Stimulated activated CD4-positive, alpha-beta T cell treated with anti-CD3 and anti-CD28 coated beads, Interleukin-2, amount 100 ng/mL, for 4 hours (primary cell): Measurements from ENCODE around the gene FAAP24.
"Not testable (repeated sequence)": the region's sequence is repeated elsewhere in the genome, so short reads cannot be mapped to it uniquely, and the experiment has no call there.

Experiments used
- DNase-seq: peaks from one replicate; pipeline ENCODE4 v3.0.0-alpha.2; 2020; ENCODE audit warnings: low read depth

The FAAP24 gene, protein sequence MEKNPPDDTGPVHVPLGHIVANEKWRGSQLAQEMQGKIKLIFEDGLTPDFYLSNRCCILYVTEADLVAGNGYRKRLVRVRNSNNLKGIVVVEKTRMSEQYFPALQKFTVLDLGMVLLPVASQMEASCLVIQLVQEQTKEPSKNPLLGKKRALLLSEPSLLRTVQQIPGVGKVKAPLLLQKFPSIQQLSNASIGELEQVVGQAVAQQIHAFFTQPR

DNA sequence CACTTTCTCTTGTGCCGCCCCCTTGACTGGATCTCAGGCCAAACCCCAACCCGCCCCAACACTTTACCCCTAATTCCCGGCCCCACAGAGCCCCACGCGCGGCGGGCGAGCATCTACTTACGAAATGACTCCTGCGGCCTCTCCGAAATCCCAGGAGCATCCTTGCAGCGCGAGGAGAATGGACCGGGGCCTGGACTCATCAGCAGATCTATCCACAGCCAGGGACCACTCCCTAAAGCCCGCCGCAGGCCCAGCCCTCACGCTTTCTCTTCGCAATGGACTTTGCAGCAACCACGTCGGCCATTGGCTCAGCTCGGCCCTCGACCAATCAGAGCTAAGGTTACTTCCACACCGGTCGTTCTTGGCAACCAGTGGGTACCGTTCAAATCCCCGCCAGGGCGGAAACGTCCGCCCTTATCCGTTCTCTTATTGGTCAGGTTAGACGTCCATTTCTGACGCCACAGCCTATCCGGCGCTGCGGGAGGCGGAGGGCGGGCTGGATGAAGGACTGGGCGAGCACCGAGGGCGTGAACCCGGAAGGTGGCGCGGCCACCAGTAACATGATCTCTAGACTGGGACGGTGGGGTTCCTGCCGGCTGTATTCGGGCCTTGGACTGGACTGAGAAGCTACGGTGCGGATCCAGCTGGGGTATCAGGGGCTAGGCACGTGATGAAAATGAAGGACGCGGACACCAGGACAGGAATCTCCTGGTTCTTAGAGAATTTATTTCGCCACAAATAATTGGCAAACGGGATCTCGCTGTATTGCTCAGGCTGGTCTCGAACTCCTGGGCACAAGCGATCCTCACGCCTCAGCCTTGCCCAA, at the start of gene FAAP24, which contains the start of gene CEP89:
FAAP24 (plus strand) TSS at position 528 of the 826 bp plus-strand sequence. CDS start 955 bp downstream, outside the sequence.
CEP89 (minus strand) TSS at position 244 of the 826 bp plus-strand sequence; CDS start at position 160, 84 bp downstream.
- DNase-seq: peak; percentile 97

DNA sequence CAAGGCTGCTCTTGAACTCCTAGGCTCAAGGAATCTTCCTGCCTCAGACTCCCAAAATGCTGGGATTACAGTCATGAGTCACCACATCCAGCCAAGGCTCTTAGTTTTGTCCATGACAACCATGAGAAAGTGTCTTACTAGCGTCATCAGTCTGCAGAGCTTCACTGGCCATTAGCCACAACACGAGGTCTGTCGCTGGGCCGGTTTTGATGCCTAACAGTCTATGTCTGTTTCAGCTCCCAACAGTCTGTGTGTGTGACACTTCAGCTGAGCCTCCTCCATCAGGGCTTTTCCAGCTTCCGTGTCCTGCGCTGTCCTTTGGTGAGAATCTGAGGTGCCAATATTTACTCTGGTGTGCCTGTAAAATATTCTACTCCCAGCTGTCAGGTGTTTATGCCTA, 47.8 kb upstream of the FAAP24 start:
- DNase-seq: no peak

DNA sequence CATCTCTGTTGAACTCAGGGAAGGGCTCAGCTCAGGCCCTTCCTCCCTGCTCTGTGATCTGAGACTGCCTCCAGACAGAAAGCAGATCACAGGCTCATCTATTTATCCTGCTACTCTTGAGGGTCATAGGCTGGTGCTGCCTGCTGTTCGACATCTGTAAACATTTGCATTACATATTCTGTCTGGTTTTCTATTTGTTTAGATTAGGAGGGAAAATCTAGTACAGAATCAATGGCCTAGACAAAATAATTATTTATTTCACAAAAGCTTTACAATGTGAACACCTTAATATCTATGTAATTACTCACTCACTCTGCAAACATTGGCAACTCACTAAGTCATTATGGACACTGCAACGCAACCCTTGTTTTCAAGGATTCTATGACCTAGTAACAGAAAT, 43.2 kb upstream of the FAAP24 start:
- no peak for DNase-seq

DNA sequence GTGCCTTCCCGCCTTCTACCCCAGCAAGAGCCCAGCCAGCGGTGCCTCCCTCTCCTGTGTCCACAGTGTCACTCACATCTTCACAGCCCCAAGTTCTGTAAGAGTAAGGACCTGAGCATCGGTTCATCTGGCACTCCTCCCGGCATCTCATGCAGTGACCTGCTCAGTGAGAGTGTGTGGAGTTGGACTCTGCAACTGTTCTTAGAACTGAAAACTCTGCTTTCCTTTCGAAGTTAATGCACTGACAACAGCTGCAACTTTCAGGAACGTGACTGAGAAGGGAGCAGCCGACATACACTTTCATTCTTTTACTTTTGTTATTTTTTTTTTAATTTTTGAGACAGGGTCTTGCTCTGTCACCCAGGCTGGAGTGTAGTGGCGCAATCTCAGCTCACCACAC, 41.5 kb upstream of the FAAP24 start:
- no peak for DNase-seq

DNA sequence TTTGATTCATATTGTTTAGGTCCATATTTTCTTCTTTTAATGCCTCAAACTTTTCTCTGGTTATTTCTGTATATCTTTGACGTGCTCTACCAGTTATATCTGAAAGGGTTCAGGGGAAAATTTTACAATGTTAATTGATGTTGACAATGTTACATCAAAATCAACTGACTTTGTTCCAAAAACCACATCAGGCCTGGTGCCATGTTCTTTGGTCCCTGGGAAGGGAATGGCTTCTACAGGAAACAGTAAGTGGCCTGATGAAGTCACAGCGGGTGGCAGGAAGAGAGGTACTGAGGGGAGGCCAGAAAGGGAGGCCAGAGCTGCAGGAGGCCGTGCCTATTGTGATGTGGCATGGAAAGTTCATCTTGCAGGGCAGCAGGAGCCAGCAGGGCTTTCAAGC, 38.5 kb upstream of the FAAP24 start:
- DNase-seq: no peak

DNA sequence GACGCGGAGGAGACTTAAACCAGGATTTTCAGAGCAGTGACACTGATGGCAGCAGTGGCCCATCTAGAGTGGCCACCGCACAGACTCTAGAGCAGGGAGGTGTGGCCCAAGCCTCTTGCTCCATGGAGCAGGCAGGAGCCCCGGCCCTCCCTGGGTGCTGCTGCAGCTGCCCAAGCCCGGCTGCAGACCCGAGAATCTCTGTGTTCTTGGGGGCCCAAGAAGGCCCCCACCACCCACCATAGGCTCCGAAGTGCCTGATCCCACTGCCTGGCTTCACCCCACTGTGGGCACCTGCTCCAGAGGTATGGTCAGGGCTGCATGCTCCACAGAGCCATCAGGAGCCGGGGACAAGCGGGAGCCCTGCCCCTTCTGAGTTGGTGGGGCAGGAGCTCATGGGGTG, 36.4 kb upstream of the FAAP24 start:
- no peak for DNase-seq

DNA sequence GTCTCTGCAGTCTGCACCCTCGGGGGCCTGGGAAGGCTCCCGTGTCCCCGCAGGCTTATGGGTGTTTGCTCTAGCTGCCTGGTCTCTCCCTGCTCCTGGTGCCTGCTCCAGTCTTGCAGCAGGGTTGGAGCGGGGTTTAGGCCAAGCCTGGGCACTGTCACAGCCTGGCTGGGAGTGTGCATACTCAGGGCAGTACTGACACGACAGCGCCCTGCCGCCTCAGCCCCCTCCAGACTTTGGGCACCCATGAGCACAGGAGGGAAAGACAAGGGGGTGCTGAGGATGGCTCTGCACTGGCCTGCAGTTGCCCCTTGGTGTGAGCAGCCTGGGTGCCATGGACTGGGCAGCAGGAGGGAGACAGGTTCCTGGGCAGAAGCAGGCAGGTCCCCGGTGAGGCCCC, 36.0 kb upstream of the FAAP24 start:
- no peak for DNase-seq

DNA sequence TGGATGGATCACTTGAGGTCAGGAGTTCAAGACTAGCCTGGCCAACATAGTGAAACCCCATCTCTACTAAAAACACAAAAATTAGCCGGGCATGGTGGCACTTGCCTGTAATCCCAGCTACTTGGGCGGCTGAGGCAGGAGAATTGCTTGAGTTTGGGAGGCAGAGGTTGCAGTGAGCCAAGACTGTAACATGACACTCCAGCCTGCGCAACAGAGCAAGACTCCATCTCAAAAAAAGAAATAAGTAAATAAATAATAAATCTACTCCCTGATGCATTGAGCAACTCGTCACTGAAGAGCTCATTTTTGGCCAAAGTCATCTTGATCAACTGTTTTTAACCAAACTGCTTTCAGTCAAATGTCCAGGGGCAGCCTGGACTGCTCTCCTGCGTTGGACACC, 30.8 kb upstream of the FAAP24 start:
- not testable (repeated sequence) for DNase-seq

DNA sequence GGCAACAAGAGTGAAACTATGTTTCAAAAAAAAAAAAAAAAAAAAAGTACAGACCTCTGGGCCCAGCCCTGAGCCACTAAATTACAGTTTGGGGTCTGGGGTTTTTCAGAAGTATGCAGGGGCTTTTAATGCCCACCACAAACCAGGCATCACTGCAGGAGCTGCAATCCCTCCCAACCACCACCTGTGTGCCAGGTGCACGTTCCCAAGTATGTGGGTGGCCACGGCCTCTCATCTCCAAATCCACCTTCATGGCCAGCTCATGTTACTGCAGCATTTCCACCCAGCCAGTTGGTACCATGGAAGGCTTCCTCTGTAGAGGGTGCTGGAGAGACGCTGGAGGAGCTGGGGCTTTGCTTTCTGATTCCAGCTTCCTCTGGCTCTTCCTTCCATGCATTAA, 26.8 kb upstream of the FAAP24 start:
- no peak for DNase-seq

DNA sequence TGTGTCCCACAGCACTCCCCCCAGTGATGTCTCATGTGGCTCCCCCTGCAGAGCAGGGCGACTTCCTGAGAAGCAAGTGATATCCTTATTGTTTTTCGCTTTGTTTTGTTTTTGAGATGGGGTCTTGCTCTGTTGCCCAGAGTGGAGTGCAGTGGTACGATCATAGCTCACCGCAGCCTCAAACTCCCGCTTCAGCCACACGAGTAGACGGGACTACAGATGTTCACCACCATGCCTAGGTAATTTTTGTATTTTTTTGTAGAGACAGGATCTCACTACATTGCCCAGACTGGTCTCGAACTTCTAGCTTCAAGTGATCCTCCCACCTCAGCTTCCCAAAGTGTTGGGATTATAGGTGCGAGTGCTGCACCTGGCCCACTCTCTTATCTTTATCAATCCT, 5.3 kb upstream of the FAAP24 start:
- DNase-seq: no peak

DNA sequence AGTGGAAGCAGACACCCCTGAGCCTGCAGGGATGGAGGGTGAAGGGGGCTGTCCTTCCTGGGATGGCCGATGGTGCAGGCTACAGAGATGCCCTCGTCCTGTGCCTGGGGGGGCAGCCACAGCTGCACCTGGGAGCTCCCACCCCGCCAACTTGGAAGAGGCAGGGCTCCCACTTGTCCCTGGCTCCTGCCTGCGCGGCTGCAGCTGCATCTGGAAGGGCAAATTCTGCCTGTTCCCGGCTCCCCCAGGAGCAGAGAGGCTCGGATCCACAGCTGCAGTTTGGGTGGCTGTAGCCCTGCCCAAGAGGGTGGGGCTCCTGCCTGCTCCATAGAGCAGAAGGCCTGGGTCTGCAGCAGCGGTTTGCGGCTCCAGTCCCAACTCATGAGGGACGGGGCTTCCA, 2.5 kb upstream of the FAAP24 start:
- DNase-seq: no peak

DNA sequence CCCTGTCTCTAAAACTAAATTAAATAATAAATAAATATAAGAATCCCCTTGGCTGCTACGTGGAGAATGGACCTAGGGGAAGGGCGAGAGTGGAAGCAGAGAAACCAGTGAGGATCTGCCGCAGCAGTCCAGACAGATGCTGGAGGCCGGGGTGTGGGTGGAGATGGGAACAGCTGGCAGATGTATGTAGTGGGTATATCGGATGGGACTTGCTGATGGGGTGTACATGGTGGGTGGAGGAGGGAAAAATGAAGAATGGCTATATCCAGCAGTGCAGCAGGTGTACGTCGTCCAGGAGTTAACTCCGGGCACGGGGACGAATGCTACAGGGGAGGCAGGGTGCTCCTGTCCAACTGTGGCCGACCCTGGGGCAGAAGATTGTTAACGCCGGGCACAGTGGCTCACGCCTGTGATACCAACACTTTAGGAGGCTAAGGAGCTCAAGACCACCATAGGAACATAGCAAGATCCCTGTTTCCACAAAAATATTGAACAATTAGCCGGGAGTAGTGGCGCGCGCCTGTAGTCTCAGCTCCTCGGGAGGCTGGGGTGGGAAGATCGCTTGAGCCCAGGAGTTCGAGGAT, 938 bp upstream of the FAAP24 start:
- no peak for DNase-seq

DNA sequence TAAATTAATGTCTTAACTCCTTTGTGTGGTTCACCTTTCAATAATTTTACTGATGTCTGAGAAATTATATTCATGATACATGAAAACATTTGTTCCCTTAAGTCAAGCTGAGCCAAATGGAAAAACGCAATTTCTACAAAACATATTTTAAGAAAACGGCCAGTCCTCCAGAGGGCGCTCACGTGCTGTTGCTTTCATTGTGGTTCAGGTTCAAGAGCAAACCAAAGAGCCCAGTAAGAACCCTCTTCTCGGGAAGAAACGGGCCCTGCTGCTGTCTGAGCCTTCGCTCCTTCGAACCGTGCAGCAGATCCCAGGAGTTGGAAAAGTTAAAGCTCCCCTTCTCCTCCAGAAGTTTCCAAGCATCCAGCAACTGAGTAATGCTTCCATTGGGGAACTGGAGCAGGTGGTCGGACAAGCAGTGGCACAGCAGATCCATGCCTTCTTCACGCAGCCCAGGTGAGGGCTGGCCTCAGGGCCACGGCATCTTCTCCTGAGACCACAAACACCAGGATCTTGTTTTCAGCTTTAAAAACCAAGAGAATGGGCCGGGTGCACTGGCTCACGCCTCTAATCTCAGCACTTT, 4.3 kb downstream of the FAAP24 start:
- peak; percentile 43 for DNase-seq

DNA sequence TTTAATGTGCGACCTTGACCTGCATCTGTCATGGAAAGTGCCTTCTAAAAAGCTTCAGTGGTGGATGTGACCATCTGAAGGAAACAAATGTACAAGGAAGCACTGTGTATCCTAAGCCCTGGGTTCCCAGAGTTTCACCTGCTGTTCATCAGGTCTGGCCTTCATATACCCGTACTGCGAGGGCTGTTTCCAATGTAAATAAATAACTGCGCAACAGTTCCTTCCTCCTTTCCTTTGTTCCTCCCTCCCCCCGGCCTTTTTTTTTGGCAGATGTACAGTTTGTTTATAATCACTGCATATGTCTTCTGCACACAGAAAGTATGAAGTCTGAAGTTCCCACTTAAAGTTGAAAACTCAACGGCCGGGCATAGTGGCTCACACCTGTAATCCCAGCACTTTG, 5.2 kb downstream of the FAAP24 start:
- DNase-seq: no peak

DNA sequence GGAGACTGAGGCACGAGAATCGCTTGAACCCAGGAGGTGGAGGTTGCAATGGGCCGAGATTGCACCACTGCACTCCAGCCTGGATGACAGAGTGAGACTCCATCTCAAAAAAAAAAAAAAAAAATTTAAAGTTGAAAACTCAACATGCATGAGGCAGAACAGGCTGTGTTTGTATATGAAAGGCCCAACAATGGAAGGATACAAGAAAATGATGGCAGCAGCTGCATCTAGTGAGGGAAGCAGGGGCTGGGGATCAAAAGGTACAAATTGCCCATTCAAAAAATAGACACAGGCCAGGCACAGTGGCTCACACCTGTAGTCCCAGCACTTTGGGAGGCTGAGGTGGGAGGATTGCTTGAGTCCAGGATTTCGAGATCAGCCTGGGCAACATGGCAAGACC, 5.8 kb downstream of the FAAP24 start:
- not testable (repeated sequence) for DNase-seq

DNA sequence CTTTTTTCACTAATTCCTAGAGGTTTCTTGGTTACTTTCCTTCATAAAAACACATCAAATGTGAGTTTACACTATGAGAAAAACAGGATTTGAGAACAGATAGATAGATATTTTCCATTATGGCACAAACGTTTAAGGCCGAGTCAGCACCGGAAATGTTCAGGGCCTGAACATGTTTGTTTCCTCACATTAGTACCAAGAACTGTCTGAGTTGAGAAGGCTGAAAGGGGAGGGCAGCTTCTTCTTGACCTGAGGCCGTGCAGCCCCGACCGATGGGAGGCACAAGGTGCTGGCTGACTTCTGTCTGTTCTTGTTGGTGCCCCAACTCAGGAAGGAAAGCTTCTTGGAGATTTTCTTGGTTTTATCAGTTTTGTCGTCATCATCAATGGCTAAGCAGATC, 7.8 kb downstream of the FAAP24 start:
- DNase-seq: not testable (repeated sequence)

DNA sequence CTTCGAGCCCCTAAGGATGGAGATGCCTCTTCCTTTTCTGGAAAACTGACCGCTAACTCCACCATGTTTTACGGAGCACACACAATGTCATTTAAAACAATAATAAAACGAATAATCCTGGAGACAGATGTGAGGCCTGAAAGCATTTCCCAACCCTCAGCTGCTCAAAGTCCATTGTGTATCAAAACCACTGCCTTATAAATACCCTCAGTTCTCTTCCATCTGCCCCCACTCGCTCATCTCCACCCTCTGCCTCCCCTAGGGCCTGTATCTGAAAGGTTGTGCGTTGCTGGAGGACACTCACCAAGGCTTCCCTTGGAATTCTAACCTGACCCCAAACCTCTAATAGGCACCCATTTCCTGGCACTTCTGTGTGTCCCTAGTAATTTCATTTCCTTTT, 10.4 kb downstream of the FAAP24 start:
- not testable (repeated sequence) for DNase-seq

DNA sequence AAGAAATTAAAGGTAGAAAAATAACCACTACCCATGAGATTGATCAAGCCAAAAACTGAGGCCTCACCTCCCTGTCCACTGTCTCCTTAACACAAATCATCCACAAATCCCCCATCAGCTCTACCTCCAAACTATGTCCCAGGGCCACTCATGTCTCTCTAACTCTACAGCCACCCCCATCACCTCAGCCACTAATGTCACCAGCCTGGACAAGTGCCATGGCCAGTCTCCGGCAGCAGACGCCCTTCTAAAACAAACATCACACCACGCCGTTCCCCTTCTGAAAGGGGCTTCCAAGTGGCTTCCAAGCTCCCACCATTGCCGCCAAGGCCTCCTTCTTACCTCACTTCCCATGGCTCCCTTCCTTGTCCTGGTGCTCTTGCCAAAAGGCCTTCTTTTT, 16.2 kb downstream of the FAAP24 start:
- not testable (repeated sequence) for DNase-seq

DNA sequence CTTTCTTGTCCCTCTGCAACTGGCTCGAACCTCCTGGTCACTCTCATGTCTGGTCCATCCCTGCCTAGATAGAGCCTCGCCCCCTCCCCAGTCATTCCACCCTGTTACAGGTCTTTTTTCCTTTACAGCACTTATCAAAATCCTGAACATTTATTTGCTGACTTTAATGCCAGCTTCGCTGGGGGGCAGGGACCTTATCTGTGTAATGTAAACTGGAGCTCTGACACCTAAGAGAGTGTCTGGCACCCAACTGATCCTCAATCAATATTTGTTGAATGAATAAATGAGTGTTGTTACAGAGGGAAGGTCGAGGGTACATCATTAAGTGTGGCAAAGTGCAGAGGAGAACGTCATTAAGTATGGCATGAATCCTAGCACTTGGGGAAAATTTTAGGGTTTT, 16.7 kb downstream of the FAAP24 start:
- DNase-seq: no peak

DNA sequence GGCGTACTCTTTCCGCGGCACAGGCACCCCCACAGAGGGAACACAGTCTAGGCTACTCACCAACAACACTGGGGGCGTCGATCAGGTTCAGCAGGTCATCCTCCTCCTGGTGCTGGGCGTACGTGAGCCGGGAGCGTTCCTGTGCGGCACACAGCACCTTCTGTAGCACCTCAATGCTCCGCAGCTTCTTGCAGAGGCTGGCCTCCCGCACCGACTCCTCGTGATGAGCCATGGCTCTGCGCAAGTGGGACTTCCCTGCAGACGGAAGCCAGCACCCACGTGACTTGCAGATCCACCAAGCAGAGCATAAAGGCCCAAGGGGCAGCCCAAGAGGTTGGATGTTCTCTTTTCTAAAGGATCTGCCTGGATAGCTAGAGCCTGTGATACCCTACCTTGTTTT, 23.9 kb downstream of the FAAP24 start:
- not testable (repeated sequence) for DNase-seq

DNA sequence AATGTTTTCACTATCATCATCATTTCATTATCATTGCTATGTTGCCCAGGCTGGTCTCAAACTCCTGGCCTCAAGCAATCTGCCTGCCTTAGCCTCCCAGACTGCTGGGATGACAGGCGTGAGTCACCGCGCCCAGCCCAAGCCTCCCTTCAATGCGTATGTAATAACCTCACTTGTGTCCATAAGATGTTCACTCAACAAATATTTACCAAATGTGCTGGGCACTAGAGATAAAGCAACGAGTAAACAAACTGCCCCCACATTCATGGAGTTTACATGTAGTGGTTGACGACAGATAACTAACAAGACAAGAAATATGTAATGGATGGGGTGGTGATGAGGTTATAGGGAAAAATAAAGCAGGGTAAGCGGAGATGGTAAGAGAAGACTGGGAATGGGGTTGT, 25.0 kb downstream of the FAAP24 start:
- DNase-seq: not testable (repeated sequence)

DNA sequence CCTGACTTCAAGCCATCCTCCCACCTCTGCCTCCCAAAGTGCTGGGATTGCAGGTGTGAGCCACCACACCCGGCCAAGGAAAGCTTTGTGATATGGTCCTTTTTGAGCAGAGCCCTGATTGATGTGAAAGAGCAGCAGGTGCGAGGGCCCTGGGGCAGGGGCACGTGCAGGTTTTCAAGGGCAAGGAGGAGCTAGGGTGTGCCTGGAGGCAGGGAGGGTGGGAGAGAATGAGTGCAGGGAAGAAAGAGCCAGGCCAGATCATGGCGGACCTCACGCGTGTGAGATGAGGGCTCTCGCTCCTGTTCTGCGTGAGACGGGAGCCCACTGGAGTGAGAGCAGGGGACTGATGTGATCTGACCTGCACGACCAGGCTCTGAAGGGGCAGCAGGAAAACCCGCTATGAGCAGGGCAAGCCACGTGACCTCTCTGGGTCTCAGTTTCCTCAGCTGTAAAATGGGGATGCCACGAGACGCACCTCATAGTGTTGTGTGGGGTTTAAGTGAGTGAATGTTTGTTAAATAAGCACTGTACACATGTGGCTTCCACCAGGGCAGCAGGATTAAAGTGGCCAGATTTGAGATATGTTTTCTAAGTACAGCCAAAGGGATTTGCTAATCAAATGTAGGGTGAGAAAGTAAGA, 25.8 kb downstream of the FAAP24 start:
- no peak for DNase-seq
